ENCODE data around the gene BTNL3.

DNA sequence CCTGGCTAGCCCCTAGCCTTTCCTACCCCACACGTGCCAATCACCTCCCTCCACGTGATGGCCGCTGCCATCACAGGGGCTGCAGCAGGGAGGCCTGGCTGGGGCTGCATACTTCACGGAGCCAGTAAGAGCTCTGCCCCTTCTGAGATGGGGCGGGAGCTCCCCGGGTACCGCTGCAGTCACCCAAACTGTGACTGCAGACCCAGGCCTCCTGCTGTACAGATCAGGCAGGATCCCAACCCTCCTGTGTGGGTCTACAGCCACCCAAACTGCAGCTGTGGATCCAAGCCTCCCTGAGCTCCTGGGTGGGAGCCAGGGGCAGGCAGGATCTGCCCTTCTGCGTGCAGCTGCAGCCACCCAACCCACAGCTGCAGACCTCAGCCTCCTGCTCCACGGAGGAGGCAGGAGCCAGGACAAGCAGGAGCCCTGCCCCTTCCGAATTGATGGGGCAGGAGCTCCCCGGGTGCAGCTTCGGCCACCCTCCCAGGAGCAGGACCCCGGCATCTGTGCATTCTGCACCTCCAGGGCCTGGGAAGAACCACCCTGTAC lies 48.2 kb downstream of the BTNL3 start:
- TF ChIP-seq EZH2 (IDR thresholded peaks at IDR 0.05; ENCODE audit: borderline replicate concordance, control insufficient read depth, low read depth, low read length) (no peak), POLR2A (IDR thresholded peaks at IDR 0.05; ENCODE audit: low read depth, low read length) (no peak), ZNF217 (IDR thresholded peaks at IDR 0.05) (no peak), GABPA (IDR thresholded peaks at IDR 0.05; ENCODE audit: low read depth) (no peak), CHD4 (IDR thresholded peaks at IDR 0.05) (no peak), RAD21 (IDR thresholded peaks at IDR 0.05; ENCODE audit: insufficient read depth, low read depth, low read length) (no peak), MXI1 (IDR thresholded peaks at IDR 0.05; ENCODE audit: low read depth, low read length) (no peak), POLR2AphosphoS5 (IDR thresholded peaks at IDR 0.05; ENCODE audit: low read length) (no peak), JUND (IDR thresholded peaks at IDR 0.05; ENCODE audit: low read depth, low read length) (no peak)
- TF ChIP-seq, protein P1, sequence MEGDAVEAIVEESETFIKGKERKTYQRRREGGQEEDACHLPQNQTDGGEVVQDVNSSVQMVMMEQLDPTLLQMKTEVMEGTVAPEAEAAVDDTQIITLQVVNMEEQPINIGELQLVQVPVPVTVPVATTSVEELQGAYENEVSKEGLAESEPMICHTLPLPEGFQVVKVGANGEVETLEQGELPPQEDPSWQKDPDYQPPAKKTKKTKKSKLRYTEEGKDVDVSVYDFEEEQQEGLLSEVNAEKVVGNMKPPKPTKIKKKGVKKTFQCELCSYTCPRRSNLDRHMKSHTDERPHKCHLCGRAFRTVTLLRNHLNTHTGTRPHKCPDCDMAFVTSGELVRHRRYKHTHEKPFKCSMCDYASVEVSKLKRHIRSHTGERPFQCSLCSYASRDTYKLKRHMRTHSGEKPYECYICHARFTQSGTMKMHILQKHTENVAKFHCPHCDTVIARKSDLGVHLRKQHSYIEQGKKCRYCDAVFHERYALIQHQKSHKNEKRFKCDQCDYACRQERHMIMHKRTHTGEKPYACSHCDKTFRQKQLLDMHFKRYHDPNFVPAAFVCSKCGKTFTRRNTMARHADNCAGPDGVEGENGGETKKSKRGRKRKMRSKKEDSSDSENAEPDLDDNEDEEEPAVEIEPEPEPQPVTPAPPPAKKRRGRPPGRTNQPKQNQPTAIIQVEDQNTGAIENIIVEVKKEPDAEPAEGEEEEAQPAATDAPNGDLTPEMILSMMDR (IDR thresholded peaks at IDR 0.05 in 2 of 3, conservative IDR thresholded peaks at IDR 0.05 in 1 of 3; ENCODE audit: control insufficient read depth in 2 of 3, extremely low read depth in 1 of 3, insufficient read depth in 1 of 3, low read depth in 3 of 3, low read length in 3 of 3), result no peak
